Esophagus muscularis mucosa (tissue), 4 donors: ENCODE measurements around the gene TMEM205.

Experiments
- EP300 ChIP-seq: sonication (generic); formaldehyde crosslinking; IDR thresholded peaks from one replicate; pipeline ENCODE4 v1.6.1; 2017; ENCODE audit warnings: antibody characterized with exemption
- POLR2A ChIP-seq: fragments of 450-650 bp; IDR thresholded peaks from one replicate; pipeline ENCODE4 v1.6.1; 2017; ENCODE audit warnings: antibody characterized with exemption, moderate library complexity, mild to moderate bottlenecking, low read depth
- TF ChIP-seq, protein P1 (sequence below), 3 experiments: fragments of 200-600 bp in 2 of 3; fragments of 450-650 bp in 1 of 3; sonication (generic) in 2 of 3; IDR thresholded peaks; one replicate each; pipeline ENCODE4 v1.5.1; 2017 to 2019; ENCODE audit warnings: antibody characterized with exemption in 3 of 3, mild to moderate bottlenecking in 2 of 3, moderate library complexity in 1 of 3

DNA sequence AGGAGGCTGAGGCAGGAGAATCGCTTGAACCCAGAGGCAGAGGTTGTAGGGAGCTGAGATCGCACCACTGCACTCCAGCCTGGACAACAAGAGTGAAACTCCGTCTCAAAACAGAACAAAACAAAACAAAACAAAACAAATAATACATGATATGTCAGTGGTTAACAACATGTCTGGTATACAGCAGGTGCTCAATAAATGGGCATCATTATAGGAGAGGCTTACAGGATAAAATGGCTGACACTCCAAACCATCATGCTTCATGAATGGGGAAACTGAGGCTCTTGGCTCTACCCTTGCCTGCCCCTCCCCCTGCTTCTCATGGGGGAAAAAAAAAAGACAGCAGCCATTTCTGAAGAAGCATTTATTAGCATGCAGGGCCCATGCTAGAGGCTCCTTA lies 3.6 kb downstream of the TMEM205 start:
- TF ChIP-seq, protein P1, sequence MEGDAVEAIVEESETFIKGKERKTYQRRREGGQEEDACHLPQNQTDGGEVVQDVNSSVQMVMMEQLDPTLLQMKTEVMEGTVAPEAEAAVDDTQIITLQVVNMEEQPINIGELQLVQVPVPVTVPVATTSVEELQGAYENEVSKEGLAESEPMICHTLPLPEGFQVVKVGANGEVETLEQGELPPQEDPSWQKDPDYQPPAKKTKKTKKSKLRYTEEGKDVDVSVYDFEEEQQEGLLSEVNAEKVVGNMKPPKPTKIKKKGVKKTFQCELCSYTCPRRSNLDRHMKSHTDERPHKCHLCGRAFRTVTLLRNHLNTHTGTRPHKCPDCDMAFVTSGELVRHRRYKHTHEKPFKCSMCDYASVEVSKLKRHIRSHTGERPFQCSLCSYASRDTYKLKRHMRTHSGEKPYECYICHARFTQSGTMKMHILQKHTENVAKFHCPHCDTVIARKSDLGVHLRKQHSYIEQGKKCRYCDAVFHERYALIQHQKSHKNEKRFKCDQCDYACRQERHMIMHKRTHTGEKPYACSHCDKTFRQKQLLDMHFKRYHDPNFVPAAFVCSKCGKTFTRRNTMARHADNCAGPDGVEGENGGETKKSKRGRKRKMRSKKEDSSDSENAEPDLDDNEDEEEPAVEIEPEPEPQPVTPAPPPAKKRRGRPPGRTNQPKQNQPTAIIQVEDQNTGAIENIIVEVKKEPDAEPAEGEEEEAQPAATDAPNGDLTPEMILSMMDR (IDR thresholded peaks at IDR 0.05): no peak
- TF ChIP-seq POLR2A (no peak), EP300 (no peak)
